Rectal smooth muscle tissue (tissue), 1 donor: Measurements from ENCODE around the gene B3GALT6.
A peak's percentile ranks its signal among the peaks of the same experiment; 100 is the strongest.

ENCODE experiments used
- H3K27ac ChIP-seq: one replicate; pipeline ENCODE4 v1.7.0; 2013; ENCODE audit warnings: low read depth, low read length, inconsistent platforms
- H3K27me3 ChIP-seq: one replicate; pipeline ENCODE4 v1.7.0; 2013; ENCODE audit warnings: low read length; ENCODE audit not compliant: control insufficient read depth, insufficient read depth
- H3K36me3 ChIP-seq: one replicate; pipeline ENCODE4 v1.7.0; 2013; ENCODE audit warnings: low read length; ENCODE audit not compliant: control insufficient read depth, insufficient read depth
- H3K4me1 ChIP-seq: one replicate; pipeline ENCODE4 v1.7.0; 2013; ENCODE audit warnings: low read length; ENCODE audit not compliant: control insufficient read depth, insufficient read depth
- H3K4me3 ChIP-seq: one replicate; pipeline ENCODE4 v1.7.0; 2013; ENCODE audit warnings: low read length
- H3K9ac ChIP-seq: one replicate; pipeline ENCODE4 v1.7.0; 2013; ENCODE audit warnings: low read length

Gene B3GALT6

DNA sequence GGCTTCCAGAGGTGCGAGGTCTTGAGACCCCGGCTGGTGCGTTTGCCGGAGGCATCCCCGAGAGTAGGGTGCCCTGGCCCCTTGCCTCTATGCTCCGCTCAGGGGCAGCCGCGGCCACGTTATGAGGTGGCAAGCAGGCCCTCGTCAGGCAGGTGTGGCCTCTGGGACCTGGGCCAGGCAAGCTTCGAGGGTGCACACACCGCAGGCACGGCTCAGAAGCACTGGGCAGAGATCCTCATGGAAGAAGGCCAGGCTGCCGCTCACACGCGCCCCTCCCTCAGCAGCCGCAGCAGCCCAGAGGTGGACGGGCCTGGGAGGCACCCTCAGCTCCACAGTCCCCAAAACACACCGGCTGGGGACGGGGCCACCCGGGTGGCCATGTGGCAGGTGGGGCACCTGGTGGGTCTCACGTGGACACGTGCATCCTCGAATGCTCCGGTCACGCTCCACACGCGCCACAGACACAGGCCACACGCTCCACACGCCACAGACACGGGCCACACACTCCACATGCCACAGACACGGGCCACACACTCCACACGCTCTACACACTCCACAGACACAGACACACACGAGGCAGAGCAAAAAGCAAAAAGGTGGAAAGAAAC is 6.7 kb upstream of the B3GALT6 start:
- H3K9ac ChIP-seq, result no peak overlapping the region
- no peak overlapping the region for H3K27ac ChIP-seq
- H3K4me1 ChIP-seq, result peaks cover 4% of the 10 kb centered on the region
- H3K4me3 ChIP-seq, result no peak overlapping the region
- H3K36me3 ChIP-seq, result peaks cover 38% of the 10 kb centered on the region
- H3K27me3 ChIP-seq, result no peaks in the 10 kb centered on the region

DNA sequence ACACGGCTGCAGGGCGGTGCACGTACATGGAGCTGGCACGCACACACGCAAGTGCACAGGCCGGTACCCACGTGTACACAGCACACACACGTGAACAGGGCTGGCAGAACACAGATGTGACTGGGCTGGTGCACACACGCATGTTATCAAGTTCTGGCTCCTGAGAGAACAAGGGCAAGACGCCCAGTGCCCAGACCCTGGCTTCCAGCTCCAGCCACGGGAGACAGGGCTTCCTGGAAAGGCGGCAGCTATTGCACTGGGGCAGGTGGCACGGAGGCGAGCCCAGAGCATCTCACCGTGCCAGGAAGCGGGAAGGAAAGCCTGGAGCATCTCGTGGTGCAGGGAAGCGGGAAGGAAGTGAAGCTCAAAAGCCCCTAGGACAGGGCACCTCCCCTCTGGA is 6.1 kb upstream of the B3GALT6 start:
- Histone ChIP-seq H3K9ac (no peak overlapping the region), H3K36me3 (peaks cover 37% of the 10 kb centered on the region), H3K4me3 (no peak overlapping the region), H3K4me1 (peaks cover 4% of the 10 kb centered on the region), H3K27ac (no peak overlapping the region), H3K27me3 (no peaks in the 10 kb centered on the region)

DNA sequence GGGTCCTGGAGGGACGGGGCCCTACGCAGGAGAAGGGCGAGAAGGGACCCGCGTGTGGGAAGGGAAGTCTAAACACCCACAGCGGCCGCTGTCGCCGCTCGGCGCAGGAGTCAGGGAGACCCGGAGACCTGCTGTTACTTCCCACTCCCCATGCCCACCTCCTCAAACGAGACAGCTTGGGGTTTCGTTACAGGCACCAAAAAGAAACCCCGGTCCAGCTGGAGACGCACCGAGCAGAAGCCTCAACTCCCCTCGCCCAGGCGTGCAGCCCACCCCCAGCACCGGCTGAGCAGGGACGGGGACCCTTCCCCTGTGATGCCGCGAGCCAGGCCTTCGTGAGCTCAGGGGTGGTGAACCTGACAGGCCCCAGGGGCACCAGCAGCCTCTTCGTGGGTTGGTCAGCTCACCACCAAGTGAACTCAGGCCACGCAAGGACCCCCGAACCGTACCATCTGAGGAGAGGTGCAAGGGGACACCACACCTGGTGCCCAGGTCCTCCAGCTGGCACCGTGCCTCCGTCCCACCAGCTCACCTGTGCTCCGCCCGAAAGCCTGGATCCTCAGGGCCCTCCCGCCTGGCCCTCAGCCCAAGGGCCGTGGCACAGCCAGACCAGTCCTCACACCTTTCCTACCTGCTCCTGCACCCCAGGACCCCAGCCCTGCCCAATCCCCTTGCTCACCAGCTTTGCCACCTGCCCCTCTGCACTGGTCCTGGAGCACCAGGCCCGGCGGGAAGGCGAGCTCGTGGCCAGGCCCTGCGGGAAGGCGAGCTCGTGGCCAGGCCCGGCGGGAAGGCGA is 5.3 kb upstream of the B3GALT6 start:
- Histone ChIP-seq H3K36me3 (peaks cover 34% of the 10 kb centered on the region), H3K4me1 (peaks cover 4% of the 10 kb centered on the region)

DNA sequence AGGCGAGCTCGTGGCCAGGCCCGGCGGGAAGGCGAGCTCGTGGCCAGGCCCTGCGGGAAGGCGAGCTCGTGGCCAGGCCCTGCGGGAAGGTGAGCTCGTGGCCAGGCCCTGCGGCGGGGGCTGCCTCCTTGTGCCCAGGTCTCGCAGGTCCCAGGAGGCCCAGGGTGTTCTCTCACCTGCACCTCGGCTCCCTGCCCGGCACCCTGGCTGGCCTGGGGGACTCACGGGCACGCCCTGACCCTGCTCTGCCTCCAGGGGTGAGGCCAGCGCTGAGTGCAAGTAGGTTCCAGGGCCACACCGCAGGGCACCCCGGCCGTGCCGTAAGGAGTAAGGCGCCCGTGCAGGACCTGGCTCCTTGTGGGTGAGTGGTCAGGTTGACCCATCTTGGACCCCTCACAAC is 4.7 kb upstream of the B3GALT6 start:
- no peak overlapping the region for H3K9ac ChIP-seq
- no peaks in the 10 kb centered on the region for H3K27me3 ChIP-seq
- peaks cover 4% of the 10 kb centered on the region for H3K4me1 ChIP-seq
- H3K4me3 ChIP-seq, result no peak overlapping the region
- no peak overlapping the region for H3K27ac ChIP-seq
- peaks cover 32% of the 10 kb centered on the region for H3K36me3 ChIP-seq

More for the DNA sequence above, 5.3 kb upstream of the B3GALT6 start:
- Histone ChIP-seq H3K27me3 (no peaks in the 10 kb centered on the region), H3K9ac (no peak overlapping the region), H3K27ac (no peak overlapping the region), H3K4me3 (no peak overlapping the region)

GRCh38 chr1:1228187-1228586 is 3.9 kb upstream of the B3GALT6 start:
- H3K36me3 ChIP-seq, result peaks cover 24% of the 10 kb centered on the region

GRCh38 chr1:1228596-1229321 is 3.3 kb upstream of the B3GALT6 start:
- peaks cover 6% of the 10 kb centered on the region for H3K4me1 ChIP-seq

More at GRCh38 chr1:1228187-1228586, 3.9 kb upstream of the B3GALT6 start:
- Histone ChIP-seq H3K4me1 (peaks cover 6% of the 10 kb centered on the region), H3K27ac (no peak overlapping the region), H3K4me3 (no peak overlapping the region), H3K9ac (no peak overlapping the region), H3K27me3 (no peaks in the 10 kb centered on the region)

DNA sequence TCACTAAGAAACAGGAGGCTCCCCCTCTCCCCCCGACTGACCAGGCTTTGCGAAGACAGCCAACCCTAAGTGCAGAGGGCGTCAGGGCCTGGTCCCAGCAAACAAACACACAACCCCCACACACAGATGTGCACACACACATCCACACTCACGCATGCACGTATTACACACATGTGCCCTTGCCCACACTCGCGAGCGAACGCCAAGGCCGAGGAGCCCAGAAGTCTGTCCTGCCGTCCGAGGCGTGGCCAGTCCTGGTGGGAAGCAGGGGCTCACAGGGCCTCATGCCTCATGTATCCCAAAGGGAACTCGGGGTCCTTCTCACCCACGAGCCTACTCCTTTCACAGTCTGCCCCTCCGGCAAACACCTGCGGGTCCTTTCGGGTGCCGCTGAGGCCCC is 2.3 kb upstream of the B3GALT6 start:
- Histone ChIP-seq H3K27ac (no peak overlapping the region), H3K9ac (no peak overlapping the region), H3K27me3 (no peaks in the 10 kb centered on the region)

More at GRCh38 chr1:1228596-1229321, 3.3 kb upstream of the B3GALT6 start:
- no peak overlapping the region for H3K4me3 ChIP-seq
- H3K36me3 ChIP-seq, result peaks cover 24% of the 10 kb centered on the region
- no peak overlapping the region for H3K9ac ChIP-seq
- no peaks in the 10 kb centered on the region for H3K27me3 ChIP-seq
- H3K27ac ChIP-seq, result no peak overlapping the region

GRCh38 chr1:1230656-1231399 is 1.2 kb upstream of the B3GALT6 start:
- H3K27ac ChIP-seq, result peak overlapping the region; percentile 87
- peak overlapping the region; percentile 77 for H3K9ac ChIP-seq
- peaks cover 18% of the 10 kb centered on the region for H3K36me3 ChIP-seq
- no peaks in the 10 kb centered on the region for H3K27me3 ChIP-seq
- peak overlapping the region; percentile 95 for H3K4me3 ChIP-seq
- peaks cover 6% of the 10 kb centered on the region for H3K4me1 ChIP-seq

More for the DNA sequence above, 2.3 kb upstream of the B3GALT6 start:
- peaks cover 21% of the 10 kb centered on the region for H3K36me3 ChIP-seq
- peaks cover 6% of the 10 kb centered on the region for H3K4me1 ChIP-seq
- no peak overlapping the region for H3K4me3 ChIP-seq

GRCh38 chr1:1231400-1232207 is 433 bp upstream of the B3GALT6 start, which contains the start of gene SDF4:
TSS of gene SDF4 (minus strand) at chr1:1232001. CDS start at chr1:1228772, 3,229 bp downstream.
- Histone ChIP-seq H3K27me3 (no peaks in the 10 kb centered on the region), H3K27ac (peak within 1 kb of the TSS; percentile 87), H3K4me1 (peaks cover 6% of the 10 kb centered on the region), H3K4me3 (peak within 1 kb of the TSS; percentile 95), H3K36me3 (peaks cover 16% of the 10 kb centered on the region), H3K9ac (peak within 1 kb of the TSS; percentile 77)

- Histone ChIP-seq H3K9ac (no peak overlapping the region), H3K36me3 (peaks cover 10% of the 10 kb centered on the region), H3K4me1 (peaks cover 6% of the 10 kb centered on the region), H3K27ac (no peak overlapping the region), H3K4me3 (peak overlapping the region; percentile 59), H3K27me3 (peaks cover 4% of the 10 kb centered on the region)
Measured at GRCh38 chr1:1232796-1233566, 944 bp downstream of the B3GALT6 start.

- Histone ChIP-seq H3K9ac (no peak overlapping the region), H3K36me3 (peaks cover 4% of the 10 kb centered on the region), H3K4me3 (no peak overlapping the region), H3K27ac (no peak overlapping the region), H3K27me3 (peaks cover 9% of the 10 kb centered on the region), H3K4me1 (peaks cover 6% of the 10 kb centered on the region)
Measured at GRCh38 chr1:1233567-1233892, 1.5 kb downstream of the B3GALT6 start.
